HG03575 (cell line): ENCODE measurements around the gene SYNJ2.

Source experiments
- ATAC-seq: cut with Tn5 transposase; IDR thresholded peaks from one replicate; pipeline ENCODE4 v1.9.1; 2021; ENCODE audit not compliant: unreplicated experiment, insufficient number of reproducible peaks, low FRiP score; ENCODE audit errors: extremely low read depth

The SYNJ2 gene

DNA sequence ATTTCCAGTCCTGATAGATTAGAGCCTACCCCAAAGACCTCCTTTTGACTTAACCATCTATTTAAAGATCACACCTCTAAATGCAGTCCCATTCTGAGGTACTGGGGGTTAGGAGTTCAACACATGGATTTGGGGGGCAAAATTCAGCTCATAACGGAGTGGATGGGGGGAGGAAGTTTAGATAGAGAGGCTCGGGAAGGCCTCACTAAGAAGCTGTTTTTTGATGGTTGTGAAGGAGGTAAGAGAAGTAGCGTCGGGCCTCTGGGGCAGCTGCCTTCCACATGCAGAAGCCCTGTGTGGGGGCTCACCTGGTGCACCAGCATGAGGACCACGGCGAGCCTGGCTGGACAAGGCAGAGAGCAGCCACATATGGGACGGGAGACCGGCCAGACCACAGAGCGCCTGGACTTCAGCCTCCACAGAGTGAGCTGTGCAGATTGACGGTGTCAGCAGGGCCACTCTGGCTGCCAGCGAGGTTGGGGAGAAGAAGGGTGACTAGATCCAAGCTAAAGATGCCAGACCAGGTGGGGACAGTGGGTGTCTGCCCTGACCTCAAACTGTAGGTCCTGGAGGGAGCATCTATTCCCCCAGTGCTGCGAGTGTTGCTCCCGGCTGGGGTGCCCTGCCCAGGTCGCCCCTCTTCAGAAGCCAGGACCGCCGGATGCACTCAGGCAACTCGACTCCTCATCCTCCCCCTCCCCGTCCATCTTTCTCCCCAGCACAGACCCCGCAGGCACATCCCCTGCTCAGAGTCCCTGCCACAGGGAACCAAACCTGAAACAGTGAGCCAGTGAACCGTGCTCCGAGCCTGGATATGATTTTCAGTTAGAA lies 5.1 kb upstream of the SYNJ2 start:
- no peak for ATAC-seq

DNA sequence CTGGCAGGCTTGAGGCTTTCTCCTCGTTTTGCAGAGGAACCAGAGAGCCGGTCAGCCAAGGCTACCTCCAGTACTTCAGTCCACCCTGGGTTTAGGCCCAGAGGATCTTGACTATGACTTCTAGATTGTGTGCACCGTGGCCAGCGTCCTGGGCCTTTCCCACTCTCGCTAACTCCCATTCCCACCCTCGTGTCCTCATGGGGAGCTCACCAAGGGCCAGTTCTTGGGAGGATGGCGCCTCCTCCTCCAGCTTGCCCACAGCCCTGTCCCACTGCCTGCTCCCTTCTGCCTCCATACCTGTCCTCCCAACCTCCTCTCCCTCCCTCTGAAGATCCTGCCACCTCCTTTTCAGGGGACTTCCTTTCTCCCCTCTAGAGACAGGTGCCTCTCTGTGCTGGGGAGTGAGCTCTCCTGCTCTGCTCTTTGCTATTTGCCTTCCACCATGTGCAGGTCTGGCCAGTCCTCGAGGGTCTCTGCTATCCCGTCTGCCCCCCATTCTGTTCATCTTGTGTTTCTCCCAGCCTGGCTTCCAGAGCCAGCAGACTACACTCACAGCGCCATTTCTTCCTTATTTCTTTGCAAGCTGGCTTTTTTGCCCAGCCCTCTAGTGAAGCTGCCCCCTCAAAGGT lies 4.4 kb upstream of the SYNJ2 start:
- ATAC-seq: no peak

DNA sequence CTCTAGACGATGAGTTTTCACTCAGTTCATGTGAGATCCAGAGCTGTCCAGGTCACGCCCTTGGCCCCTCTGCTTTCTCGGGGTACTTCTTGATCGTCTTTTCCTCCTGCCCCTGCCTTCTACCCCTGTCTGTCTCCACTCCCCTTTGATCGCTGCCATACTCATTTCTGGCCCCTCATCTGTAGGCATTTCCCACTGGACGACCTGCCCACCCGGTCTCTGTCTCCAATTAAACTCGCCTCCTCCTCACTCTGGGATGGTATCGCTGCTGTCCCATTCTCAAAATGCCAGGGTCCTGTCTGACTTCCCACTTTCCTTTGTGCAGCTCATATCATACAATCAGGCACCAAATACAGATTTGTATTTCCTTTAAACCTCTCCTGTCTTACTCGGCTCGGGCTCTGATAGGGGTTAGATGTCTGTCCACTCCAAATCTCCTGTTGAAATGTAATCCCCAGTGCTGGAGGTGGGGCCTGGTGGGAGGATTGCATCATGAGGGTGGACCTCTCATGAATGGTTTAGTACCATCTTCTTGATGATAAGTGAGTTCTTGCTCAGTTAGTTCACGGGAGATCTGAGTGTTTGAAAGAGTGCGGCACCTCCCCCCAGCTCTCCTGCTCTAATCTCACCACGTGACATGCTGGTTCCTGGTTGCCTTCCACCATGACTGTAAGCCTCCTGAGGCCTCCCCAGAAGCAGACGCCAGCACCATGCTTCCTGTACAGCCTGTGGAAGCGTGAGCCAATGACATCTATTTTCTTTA lies 3.5 kb upstream of the SYNJ2 start:
- ATAC-seq: no peak

DNA sequence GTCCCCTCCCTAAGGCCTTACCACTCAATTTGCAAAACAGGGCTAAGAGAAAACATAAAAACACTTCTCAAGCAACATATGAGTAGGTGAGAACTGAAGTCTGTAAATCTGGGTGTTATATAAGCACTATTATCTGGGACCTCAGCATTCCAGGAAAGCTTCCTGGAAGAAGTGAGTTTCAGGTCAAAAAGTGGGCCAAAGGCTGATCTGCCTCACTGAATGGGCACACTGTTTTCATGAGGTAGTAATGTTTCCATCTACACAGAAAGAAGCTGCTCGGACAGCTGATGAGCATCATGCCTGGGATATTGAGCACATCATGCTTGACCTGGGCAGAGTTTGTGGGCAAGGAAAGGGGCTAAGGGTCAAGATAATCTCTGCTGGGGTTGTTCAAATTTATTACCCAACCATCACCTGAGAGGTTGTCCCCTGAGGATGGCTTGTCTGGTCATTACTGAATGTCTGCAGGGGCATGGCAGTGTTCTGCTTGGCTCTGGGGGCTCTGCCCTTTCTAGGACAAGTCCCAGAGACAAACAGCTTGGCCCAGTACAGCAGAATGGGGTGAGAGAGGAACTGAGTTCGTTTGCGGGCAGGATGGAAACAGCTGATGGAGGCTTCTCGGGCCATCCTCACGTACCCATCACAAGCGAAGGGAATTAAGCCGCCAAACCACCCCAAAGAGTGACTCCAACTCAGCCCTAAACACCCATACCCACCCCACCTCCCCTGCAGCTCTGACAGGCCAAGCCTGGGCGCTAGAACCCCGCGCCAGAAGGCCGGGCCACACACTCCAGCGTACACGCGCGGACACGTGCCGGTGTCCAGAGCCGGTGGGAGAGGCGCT lies 1.2 kb upstream of the SYNJ2 start:
- ATAC-seq: no peak

DNA sequence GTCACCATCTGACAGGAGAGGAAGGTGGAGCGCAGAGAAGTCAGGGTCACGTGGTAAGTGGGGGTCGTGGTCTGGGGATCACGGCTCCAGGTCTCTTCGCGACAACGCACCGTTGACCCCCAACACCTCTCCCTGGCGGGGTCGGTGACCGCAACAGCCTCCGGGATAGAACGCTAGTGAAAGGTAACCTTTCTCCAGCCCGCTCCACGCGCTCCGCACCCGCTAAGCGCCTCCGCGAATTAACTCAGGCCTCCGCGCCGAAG lies 600 bp upstream of the SYNJ2 start:
- ATAC-seq: no peak

DNA sequence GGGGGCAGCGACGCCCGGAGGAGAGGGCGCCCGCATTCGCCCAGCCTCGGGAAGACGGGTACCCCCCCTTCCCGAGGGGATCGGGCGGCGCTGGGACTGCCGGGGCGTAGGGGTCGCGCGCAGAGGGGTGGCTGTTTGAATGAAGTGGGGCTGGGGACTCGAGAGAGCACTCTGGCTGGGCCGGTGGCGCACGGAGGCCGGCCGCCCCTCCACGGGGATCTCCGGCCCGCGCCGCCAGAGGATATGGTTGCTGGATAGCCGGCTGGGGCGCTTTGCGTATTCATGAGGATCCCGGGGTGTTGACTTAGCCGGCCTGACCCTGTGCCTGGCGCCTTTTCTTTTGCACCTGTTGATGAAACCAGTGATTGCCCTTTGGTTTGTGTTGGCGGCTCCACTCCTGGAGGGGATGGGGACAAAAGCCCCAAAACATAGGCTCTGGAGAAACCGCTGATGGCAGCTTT lies 469 bp downstream of the SYNJ2 start:
- no peak for ATAC-seq

DNA sequence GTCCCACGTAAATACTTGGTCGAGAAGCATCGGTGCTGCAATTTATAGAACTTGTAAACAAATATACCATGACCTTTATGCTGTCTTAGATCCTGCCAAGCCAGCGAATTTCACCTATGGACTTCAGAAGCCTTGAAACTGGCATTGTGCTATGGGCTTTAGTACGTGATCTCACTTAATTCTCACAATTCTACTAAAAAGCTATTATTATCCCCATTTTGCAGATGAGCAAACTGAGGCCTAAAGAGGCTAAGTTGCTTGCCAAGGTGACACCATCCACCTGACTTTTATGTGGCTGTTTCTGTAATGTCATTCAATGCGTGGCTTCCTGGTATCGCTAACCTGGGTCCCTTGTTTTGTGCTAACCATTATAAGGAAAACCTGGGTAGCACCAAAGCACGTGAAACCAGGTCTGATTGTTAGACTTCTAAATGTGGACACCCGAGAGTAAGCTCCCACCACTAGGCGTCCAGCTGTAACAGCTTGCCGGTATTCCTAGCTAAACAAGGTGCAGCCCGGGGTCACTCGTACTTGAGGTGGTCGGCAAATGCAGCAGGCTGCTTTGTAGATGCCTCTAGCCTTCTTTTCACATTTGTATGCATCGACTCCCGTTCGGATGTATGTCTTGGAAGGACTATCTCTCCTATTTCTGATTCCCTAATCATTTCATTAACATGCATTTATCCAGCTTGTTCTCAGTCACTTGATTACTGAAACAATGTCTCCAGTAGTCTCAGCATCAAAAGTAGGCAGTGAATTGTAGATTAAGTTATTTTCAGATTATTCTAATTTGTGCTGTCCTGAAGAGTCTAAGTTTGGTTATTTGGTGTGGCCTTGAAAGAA lies 1.1 kb downstream of the SYNJ2 start:
- no peak for ATAC-seq

DNA sequence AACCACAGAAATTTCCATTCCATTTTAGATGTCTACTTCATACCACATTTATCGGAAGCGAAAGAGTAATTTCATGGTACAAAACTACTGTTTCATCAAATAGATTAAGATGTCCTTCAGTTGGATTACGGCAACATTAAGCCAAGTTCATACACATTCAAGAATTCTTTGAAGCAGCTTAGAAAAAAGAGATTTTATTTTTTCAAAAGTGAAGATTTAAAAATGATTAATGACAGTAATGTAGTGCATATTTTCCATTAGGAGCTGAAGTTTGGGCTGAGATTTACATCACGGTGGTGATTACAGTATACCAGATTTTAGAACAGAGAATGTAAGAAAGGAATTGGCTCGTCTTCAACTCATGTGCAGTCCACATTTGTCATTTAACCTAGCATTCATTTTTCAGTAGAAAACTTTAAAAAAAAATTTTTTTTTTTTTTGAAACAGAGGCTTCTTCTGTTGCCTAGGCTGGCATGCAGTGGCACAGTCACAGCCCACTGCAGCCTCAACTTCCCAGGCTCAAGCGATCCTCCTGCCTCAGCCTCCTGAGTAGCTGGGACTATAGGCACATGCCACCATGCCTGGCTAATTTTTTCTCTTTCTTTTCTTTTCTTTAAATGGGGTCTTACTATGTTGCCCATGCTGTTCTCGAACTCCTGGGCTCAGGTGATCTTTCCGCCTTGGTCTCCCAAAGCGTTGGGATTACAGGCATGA lies 1.9 kb downstream of the SYNJ2 start:
- ATAC-seq: no peak

DNA sequence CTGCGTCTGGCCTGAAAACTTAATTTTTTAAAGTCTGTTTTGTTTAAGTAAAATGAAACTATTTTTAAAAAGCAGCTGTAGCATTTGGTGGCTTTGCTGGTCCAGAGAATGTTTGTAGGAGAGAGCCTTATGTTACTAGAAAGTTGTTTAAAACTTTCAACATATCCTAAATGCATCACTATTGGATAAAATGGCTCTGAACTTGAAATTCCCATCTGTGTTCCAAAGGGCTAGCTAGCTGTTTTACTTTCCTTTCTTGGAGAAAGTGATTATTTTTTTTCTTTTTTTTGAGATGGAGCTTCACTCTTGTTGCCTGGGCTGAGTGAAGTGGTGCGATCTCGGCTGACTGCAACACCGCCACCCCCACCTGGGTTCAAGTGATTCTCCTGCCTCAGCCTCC lies 2.5 kb downstream of the SYNJ2 start:
- no peak for ATAC-seq

DNA sequence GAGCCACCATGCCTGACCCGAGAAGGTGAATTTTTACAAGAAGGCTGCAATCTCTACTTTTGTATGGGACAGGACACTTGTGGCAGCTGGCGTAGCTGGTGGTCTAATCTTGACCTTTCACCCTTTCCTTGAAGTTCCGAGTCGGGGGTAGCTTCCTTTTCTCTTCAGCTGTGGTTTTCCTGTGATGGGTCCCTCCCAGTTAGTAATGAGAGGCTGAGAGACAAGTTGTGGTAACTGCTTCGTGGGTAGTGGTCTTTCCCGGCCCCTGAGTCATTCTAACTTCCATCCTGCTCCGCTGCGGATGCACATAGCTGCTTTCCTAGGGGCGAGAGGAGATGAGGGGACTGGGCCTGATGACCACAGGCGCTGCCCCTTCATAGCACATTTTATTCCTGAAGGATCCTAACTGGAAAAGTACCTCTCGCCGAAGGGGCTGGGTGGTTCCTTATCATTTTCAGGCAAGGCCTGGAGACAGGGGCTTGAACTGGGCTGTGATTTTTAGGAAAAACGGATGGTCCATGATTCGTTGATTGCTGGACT lies 3.1 kb downstream of the SYNJ2 start:
- no peak for ATAC-seq

DNA sequence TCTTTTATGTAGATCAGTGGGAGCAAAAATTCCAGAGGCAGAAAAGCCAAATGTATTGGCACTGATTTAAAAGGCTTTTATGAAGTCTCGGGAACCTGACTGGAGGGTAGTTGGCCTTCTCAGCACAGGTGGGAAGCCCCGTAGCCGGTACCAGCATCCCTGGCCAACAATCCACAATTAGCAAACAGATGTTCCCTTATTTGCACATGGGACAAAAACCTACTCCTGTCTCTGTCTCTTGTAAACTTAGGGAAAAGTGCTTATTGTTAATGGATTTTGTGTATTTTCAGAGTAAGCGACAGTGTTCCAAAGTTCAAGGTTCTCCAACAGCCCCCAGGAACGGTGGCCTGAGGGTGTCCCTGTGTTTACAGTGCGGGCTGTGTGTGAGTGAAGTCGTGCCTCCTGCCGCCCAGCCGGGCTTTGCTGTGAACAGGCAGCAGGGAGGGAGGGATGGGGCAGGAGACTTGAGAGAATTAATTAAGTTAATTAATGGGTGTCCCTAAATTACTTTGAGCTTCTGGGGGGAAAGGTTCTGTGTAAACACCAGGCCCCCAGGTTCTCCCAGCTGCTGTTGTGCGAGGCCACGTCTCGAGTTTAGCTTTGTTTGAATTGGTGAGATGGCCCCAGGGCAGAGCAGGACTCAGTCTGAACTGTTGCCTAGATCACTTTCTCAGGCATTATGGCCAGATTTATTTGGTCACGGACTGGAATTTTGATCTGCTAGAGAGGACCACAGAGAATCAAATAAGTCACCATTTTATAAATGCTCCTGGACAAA lies 3.9 kb downstream of the SYNJ2 start:
- ATAC-seq: no peak

DNA sequence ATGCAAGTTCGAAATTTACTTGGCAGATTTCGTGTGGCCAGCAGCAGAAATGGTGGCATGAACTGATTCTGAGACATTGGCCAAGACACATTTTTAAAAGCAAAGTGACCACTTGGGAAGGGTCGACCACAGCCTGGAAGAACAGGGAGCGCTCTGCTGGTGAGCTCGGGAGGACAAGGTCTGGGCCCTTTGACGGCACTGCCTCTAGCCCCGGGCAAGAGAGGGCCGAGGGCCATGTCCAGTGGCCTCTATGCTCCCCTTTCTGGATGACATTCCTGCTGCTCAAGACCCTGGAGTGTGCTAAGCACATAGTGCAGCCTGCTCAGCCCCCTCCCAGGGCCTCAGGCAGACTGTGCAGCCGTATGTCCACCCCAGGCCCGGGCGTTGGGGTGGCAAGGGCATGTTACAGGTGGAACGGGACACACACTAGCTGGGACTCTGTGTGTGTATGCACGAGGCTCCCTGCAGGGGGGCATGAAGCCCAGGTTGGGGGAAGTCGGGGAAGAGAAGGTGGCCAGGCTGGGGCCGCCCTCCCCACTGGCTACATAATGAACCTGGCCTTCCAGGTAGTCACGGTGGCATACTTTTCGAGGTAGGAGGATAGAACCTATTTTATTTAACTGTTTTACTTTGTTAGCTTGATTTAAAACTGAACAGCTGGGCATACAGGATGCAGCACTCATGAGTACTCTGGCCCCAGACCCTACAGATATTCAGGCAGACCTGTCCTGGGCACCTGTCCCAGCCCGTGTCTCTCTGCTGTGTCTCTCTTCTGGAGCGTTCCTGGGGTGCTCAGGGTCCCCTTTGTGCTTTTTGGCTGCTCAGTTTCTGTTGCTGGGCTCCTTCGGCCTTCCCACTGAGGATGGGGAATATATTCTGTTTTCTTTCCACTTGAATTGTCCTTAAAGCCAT lies 6.4 kb downstream of the SYNJ2 start:
- ATAC-seq: no peak

DNA sequence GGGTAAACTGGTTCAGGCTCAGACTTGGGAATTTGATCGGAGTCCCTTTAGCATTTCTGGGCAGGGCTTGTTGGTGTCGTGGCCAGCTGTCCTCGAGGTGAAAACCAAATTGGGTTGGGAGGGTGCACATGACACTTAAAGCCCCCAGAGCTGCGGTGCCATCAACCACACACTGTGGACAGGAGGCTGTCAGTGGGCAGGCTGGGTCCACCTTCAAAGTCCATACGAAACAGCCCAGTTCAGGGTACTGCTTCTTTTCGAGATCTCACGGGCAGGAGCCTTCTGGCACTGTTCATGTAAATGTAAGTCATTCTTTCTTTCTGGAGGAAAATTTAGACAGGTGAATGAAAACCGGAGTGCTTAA lies 7.0 kb downstream of the SYNJ2 start:
- no peak for ATAC-seq

DNA sequence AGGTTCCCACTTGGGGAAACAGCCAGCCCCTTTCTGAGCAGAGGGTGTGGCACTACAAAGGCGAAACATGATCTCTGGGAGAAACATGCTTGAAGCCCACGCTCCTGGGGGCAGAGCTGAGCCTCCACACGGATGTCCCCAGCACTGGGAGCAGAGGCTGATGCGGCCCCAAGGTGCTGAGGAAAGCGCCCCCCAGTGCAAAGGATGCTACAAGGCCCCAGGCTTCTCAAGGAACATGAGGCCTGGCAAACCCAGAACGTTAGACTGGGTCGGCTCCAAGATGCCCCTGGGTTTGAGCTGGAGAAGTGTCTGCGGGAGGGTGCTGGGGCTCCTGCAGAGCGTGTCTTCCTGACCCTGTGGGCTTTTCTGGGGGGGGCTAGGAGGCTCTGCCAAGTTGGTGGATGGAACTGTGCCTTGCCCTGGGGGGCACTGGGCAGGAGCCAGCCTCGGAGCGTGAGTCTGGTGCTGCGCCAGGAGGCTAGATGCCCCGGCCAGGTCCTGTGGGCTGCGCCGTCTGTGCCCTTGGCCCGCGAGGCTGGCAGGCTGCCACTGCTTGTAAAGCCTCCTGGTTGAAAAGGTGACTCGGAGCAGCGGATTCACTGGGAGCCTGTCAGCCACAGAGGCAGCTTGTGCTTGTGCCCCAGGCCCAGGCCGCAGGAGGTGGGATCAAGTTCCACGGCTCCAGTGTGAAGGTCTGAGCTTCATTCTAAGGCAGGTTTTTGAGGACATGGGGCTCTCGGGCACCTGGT lies 8.1 kb downstream of the SYNJ2 start:
- no peak for ATAC-seq

DNA sequence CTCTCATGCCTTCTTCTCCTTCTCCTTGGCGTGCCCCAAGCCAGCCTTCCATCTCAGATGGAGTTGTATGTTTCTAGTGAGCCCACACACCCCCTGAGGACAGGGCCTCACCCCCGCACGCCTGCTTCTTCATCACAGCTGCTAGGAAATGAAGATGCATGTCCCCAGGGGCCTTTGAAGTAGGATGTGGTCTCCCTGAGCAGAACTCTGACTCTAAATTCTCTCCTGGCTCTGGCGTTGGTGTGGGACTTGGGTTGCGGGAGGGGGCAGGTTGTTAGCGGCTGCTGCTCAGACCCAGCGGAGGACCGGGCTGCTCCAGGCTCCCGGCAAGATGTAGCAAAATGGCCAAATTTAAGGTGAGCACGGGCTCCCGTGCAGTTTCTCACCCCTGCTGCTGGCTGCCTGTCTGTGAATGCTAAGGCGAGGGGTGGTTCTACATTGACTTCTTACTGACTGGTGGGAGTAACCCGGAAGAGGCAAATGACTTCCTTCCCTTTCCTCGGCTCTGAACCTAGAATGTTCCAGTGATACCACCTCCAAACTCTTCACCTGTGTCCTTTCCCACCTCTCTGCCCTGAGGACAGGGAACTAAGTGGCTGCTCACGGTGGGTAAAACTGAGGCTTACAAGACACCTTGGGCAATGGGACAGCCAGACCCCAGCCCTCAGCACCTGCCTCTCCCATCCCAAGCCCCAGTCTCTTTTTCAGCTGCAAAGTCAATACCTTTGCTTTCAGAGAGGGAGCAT lies 8.8 kb downstream of the SYNJ2 start:
- ATAC-seq: no peak
